OCI-LY3 (cell line): ENCODE results near the gene ZNF385D.

Experiments
- H2AFZ ChIP-seq: fragments of 200-600, 300-600 bp; shearing (Covaris generic); 2 replicates; pipeline ENCODE4 v1.6.0; 2014; ENCODE audit warnings: antibody characterized with exemption, low read depth, low read length
- H3K27ac ChIP-seq: fragments of 200-600, 300-600 bp; sonication (generic); 2 replicates; pipeline ENCODE4 v1.5.1; 2014; ENCODE audit warnings: mild to moderate bottlenecking, low read length, moderate library complexity, mixed read lengths
- H3K27me3 ChIP-seq: fragments of 200-600, 300-600 bp; sonication (generic); 2 replicates; pipeline ENCODE4 v1.6.1; 2014; ENCODE audit warnings: low read depth, low read length, mixed read lengths
- H3K36me3 ChIP-seq: fragments of 200-600, 300-600 bp; sonication (generic); replicated peaks from 2 replicates; pipeline ENCODE3; 2014; ENCODE audit warnings: low read depth, low read length, mixed read lengths
- H3K4me1 ChIP-seq: fragments of 300-600, 200-600 bp; sonication (generic); 2 replicates; pipeline ENCODE4 v1.6.1; 2014; ENCODE audit warnings: low read length, mixed read lengths
- H3K4me2 ChIP-seq: fragments of 200-600, 300-600 bp; sonication (generic); 2 replicates; pipeline ENCODE4 v1.6.1; 2014; ENCODE audit warnings: low read length, mixed read lengths
- H3K4me3 ChIP-seq: fragments of 300-600, 200-600 bp; sonication (generic); 2 replicates; pipeline ENCODE4 v1.5.1; 2014; ENCODE audit warnings: antibody characterized with exemption, mild to moderate bottlenecking, low read length, moderate library complexity
- H3K79me2 ChIP-seq: fragments of 300-600, 200-600 bp; shearing (Covaris generic); 2 replicates; pipeline ENCODE4 v1.6.1; 2014; ENCODE audit warnings: mild to moderate bottlenecking, low read length, mixed read lengths
- H3K9ac ChIP-seq: fragments of 300-600, 200-600 bp; shearing (Covaris generic); 2 replicates; pipeline ENCODE4 v1.6.0; 2014; ENCODE audit warnings: mild to moderate bottlenecking, low read length, moderate library complexity
- H3K9me3 ChIP-seq: fragments of 200-600, 300-600 bp; shearing (Covaris generic); 2 replicates; pipeline ENCODE4 v1.6.1; 2014; ENCODE audit warnings: low read length, mixed read lengths; ENCODE audit not compliant: insufficient read depth
- H4K20me1 ChIP-seq: fragments of 200-600, 300-600 bp; sonication (generic); 2 replicates; pipeline ENCODE4 v1.6.1; 2016; ENCODE audit warnings: low read length, mixed read lengths; ENCODE audit not compliant: insufficient read depth
- EZH2phosphoT487 ChIP-seq: fragments of 200-600 bp; shearing (Covaris generic); IDR thresholded peaks from 2 replicates; pipeline ENCODE4 v1.6.1; 2018; ENCODE audit warnings: antibody characterized with exemption, mixed run types, low read depth
- TF ChIP-seq, protein P1 (sequence below): fragments of 200-600, 300-600 bp; sonication (generic); IDR thresholded peaks from 2 replicates; pipeline ENCODE4 v1.5.1; 2014; ENCODE audit warnings: antibody characterized with exemption, low read length, low read depth

ZNF385D gene

DNA sequence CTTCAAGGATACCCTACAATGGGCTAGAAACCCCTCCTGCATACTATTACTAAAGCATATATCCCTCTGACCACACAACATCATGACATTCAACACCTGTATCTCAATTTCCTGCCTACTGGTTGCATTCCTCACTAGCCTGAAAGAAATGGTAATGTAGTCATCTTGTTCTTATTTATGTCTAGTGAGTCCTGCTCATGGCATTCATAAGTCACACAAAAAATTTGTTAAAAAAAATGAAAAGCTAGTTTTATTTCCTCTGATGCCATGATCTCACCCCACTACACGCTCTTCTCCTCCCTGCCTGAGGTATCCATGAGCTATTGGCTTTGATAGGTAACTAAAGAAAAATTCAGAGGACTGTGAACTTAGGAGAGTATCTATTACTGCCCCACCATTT is 284.5 kb downstream of the ZNF385D start:
- Histone ChIP-seq H2AFZ (no peak overlapping the region), H4K20me1 (no peaks in the 10 kb centered on the region), H3K4me2 (no peak overlapping the region), H3K79me2 (no peaks in the 10 kb centered on the region), H3K4me1 (peaks cover 10% of the 10 kb centered on the region), H3K27ac (no peak overlapping the region), H3K9me3 (no peaks in the 10 kb centered on the region), H3K4me3 (no peak overlapping the region), H3K9ac (no peak overlapping the region), H3K27me3 (no peaks in the 10 kb centered on the region), H3K36me3 (no peaks in the 10 kb centered on the region)
- TF ChIP-seq, protein P1, sequence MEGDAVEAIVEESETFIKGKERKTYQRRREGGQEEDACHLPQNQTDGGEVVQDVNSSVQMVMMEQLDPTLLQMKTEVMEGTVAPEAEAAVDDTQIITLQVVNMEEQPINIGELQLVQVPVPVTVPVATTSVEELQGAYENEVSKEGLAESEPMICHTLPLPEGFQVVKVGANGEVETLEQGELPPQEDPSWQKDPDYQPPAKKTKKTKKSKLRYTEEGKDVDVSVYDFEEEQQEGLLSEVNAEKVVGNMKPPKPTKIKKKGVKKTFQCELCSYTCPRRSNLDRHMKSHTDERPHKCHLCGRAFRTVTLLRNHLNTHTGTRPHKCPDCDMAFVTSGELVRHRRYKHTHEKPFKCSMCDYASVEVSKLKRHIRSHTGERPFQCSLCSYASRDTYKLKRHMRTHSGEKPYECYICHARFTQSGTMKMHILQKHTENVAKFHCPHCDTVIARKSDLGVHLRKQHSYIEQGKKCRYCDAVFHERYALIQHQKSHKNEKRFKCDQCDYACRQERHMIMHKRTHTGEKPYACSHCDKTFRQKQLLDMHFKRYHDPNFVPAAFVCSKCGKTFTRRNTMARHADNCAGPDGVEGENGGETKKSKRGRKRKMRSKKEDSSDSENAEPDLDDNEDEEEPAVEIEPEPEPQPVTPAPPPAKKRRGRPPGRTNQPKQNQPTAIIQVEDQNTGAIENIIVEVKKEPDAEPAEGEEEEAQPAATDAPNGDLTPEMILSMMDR: no peak
- TF ChIP-seq EZH2phosphoT487: no peak

DNA sequence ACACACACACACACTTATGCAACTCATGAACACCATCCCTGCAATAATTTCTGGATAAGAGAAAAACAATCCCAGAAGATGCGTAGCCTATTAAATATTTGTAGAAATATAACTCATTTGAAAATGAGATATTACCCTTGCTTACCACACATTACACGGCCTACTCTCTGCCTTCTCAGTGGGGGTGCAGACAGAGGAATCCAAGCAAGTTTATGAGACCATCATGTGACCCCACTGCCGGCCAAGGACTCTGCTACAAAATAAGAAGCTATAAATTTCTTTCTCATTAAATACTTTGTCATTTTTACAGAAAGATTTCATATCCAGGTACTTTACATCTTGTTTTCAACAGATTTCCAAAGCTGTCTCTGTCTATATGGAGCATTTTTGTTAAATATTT is 286.3 kb downstream of the ZNF385D start:
- peaks cover 10% of the 10 kb centered on the region for H3K4me1 ChIP-seq
- peak overlapping the region; percentile 75 for H2AFZ ChIP-seq
- H3K27ac ChIP-seq: no peak overlapping the region
- peak overlapping the region; percentile 55 for H3K4me3 ChIP-seq
- H3K9me3 ChIP-seq: no peaks in the 10 kb centered on the region
- peak overlapping the region; percentile 51 for H3K4me2 ChIP-seq
- no peak for TF ChIP-seq EZH2phosphoT487
- TF ChIP-seq, protein P1: no peak
- H3K79me2 ChIP-seq: no peaks in the 10 kb centered on the region
- 0 out of 2 replicates have a peak overlapping the region, but pooled peaks have one; percentile 14 for H3K9ac ChIP-seq
- H3K27me3 ChIP-seq: no peaks in the 10 kb centered on the region
- no peaks in the 10 kb centered on the region for H3K36me3 ChIP-seq
- H4K20me1 ChIP-seq: no peaks in the 10 kb centered on the region

DNA sequence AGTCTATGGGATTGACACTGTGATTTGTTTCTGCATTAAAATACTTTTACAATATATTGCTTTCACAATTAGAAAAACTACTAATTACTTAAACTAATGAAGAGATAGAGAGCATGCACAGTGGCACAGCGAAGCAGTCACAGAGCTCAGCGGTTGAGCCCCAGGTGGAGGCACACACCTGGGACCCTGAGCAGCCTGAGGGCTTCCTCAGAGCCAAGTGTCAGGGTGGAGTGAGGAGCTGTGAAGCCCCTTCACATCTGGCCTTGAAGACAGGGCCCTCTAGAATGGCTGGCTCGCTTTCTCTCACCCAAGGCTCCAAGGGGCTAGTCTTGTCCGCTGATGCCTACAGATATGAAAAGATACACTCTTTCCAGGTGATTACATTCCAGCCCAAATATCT is 287.7 kb downstream of the ZNF385D start:
- Histone ChIP-seq H3K27ac (no peak overlapping the region), H3K4me1 (peaks cover 10% of the 10 kb centered on the region), H3K79me2 (no peaks in the 10 kb centered on the region), H3K4me3 (no peak overlapping the region), H3K27me3 (no peaks in the 10 kb centered on the region), H3K36me3 (no peaks in the 10 kb centered on the region), H3K9me3 (no peaks in the 10 kb centered on the region), H3K9ac (no peak overlapping the region), H2AFZ (no peak overlapping the region), H3K4me2 (no peak overlapping the region), H4K20me1 (no peaks in the 10 kb centered on the region)
- TF ChIP-seq, protein P1: no peak
- TF ChIP-seq EZH2phosphoT487: no peak

DNA sequence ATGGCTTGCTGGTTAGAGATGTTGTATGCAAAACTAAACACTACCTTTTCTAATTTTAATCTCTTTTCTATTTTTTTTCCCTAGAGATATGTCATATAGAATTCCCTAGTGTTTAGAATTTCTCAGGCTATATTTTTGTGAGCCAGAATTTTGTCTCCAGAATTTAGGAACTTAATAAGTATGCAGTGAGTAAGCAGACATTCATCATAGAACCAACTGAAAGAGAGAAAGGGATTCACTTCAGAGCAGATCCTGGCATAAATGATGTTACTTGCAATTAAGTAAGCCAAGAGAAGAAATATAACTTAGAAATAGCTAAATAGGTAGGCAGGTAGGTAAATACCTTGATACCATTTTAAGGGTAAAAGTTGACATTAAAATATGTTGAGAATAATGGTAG is 288.9 kb downstream of the ZNF385D start:
- no peak overlapping the region for H2AFZ ChIP-seq
- no peak overlapping the region for H3K4me3 ChIP-seq
- H3K79me2 ChIP-seq: no peaks in the 10 kb centered on the region
- H3K9me3 ChIP-seq: no peaks in the 10 kb centered on the region
- H4K20me1 ChIP-seq: no peaks in the 10 kb centered on the region
- no peaks in the 10 kb centered on the region for H3K27me3 ChIP-seq
- no peak overlapping the region for H3K4me2 ChIP-seq
- no peak overlapping the region for H3K27ac ChIP-seq
- H3K4me1 ChIP-seq: peaks cover 10% of the 10 kb centered on the region
- H3K9ac ChIP-seq: no peak overlapping the region
- TF ChIP-seq, protein P1: no peak
- no peak for TF ChIP-seq EZH2phosphoT487
- H3K36me3 ChIP-seq: no peaks in the 10 kb centered on the region
